Neural progenitor cell (in vitro differentiated cells): ENCODE measurements around the gene CES1.

ENCODE experiments used
- CTCF ChIP-seq: fragments of 200-600 bp; sonication (generic); IDR thresholded peaks from 2 replicates; pipeline ENCODE4 v1.5.1; 2017; ENCODE audit warnings: antibody characterized with exemption, mild to moderate bottlenecking
- EZH2phosphoT487 ChIP-seq: fragments of 200-600 bp; sonication (generic); IDR thresholded peaks from 2 replicates; pipeline ENCODE4 v1.6.1; 2017; ENCODE audit warnings: antibody characterized with exemption

- TF ChIP-seq CTCF (no peak), EZH2phosphoT487 (no peak)
These were observed 20.2 kb upstream of the CES1 start for GRCh38 chr16:55853114-55853513.
